ENCODE data around the gene P4HA3. TPM values are rescaled to one million over a fixed set of nuclear protein-coding genes. Genes with fewer than 3 reads are reported as not detected.

P4HA3 gene
- total and polyA plus RNA-seq, 9 of the 15 experiments (the other 6 are each of a cell fraction or from before 2014, with no cell fraction given), result 0.01 to 0.03 TPM; not detected in 7

DNA sequence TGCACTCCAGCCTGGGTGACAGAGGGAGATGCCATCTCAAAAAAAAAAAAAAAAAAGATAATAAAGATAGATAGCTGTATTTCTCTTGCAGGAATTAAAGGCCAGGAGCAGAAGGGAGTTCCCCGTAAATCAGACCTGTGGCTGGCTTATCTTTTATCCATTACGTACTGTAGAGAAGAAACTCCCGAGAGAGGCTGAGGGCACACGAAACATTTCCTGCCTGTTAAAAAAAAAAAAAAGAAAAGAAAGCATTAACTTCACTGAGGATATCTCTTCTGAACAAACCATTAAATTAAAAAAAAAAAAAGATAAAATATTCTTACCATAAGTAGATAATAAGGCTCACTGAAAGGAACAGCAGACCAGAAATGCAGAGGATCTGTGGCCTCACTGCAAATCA lies 22.5 kb downstream of the P4HA3 start:
- no peaks in the 10 kb centered on the region for H4K20me1 ChIP-seq (replicated peaks; ENCODE audit: control insufficient read depth, insufficient read depth, low read length)
- no TSS peak for BruUV-seq (replicated peaks)
- 3% methylated on average over 4 of the region's 4 CpGs for WGBS (ENCODE audit: insufficient coverage, low coverage, missing lambda C conversion rate)
- H3K9me1 ChIP-seq (ENCODE audit: control insufficient read depth, insufficient read depth, low read length), result no peaks in the 10 kb centered on the region
- POLR2A ChIA-PET, result interaction anchor here (0.6 kb wide), 1 partner anchor 59 kb away, joined by 3 read pairs; no protein-coding TSS in a partner anchor
- FAIRE-seq (no peak), ATAC-seq (no peak), DNase-seq (ENCODE audit: extremely low read depth in 1 of 4, low spot score in 3 of 4) (no peak)
- CTCF ChIA-PET (ENCODE audit: low intra/inter-chr PET ratio), result no interaction called here
- H3K9ac ChIP-seq (ENCODE audit: insufficient read depth in 1 of 2, low read depth in 2 of 2, low read length in 2 of 2), result no peak overlapping the region
- in situ Hi-C loops (cut with MboI), result no loop called here
- no peaks in the 10 kb centered on the region for H3K9me3 ChIP-seq (replicated peaks; ENCODE audit: control insufficient read depth, insufficient read depth, low read depth, low read length)
- H3K27ac ChIP-seq (ENCODE audit: extremely low read depth, low read depth, low read length), result no peak overlapping the region
- no peak overlapping the region for H3K4me3 ChIP-seq
- no peaks in the 10 kb centered on the region for H3K4me1 ChIP-seq (replicated peaks in 1 of 2; ENCODE audit: control insufficient read depth in 2 of 2, insufficient read depth in 2 of 2, low read length in 2 of 2)
- intact Hi-C loops (cut with micrococcal nuclease), result no loop called here
- H3K36me3 ChIP-seq (ENCODE audit: control insufficient read depth, insufficient read depth, low read length), result no peaks in the 10 kb centered on the region
- TF ChIP-seq CREB1 (IDR thresholded peaks at IDR 0.05) (no peak), CREB1 (CRISPR knock-in tag; IDR thresholded peaks at IDR 0.05) (no peak), RBBP5 (IDR thresholded peaks at IDR 0.05; ENCODE audit: borderline replicate concordance, insufficient read depth, low read length, poor library complexity, severe bottlenecking) (no peak), IFI16 (CRISPR knock-in tag; IDR thresholded peaks at IDR 0.05) (no peak), ZFPM2 (CRISPR knock-in tag; IDR thresholded peaks at IDR 0.05) (no peak)
- H3K27me3 ChIP-seq (ENCODE audit: control insufficient read depth in 2 of 2, insufficient read depth in 2 of 2, low read length in 2 of 2), result no peaks in the 10 kb centered on the region
- H3K4me2 ChIP-seq (ENCODE audit: insufficient read depth, low read length), result no peak overlapping the region
- no peaks in the 10 kb centered on the region for H3K79me2 ChIP-seq (ENCODE audit: control insufficient read depth, insufficient read depth, low read length)
- H2AFZ ChIP-seq (ENCODE audit: low read depth, low read length), result no peak overlapping the region

DNA sequence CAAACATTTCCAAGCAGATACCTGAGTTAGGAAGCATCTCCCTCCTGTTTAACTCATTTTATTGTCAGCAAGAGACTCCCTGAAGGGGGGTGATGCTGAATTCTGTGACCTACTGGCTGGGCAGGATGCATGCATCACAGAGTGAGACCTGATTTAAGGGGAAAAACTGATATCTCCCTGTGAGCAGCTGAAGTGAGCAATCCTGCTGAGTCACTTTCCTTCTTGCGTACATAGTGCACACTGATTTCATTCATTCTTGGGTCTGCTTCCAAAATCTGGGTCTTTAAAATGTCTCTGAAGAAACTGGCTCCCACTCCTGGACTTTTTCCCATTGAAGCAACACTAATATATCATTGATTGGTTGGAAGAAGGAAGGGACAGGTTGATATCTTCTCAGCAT lies 23.3 kb downstream of the P4HA3 start:
- no peak overlapping the region for H3K4me2 ChIP-seq (ENCODE audit: insufficient read depth, low read length)
- TF ChIP-seq TAF15 (IDR thresholded peaks at IDR 0.05; ENCODE audit: low read depth, low read length) (no peak), ZNF57 (CRISPR knock-in tag; IDR thresholded peaks at IDR 0.05) (no peak), ZZZ3 (IDR thresholded peaks at IDR 0.05) (no peak), PTRF (tag; IDR thresholded peaks at IDR 0.05) (no peak), U2AF1 (optimal IDR thresholded peaks at IDR 0.05; ENCODE audit: low read depth, low read length) (no peak), SREBF1 (IDR thresholded peaks at IDR 0.05; ENCODE audit: borderline replicate concordance, low read depth, low read length) (no peak), MIER1 (IDR thresholded peaks at IDR 0.05; ENCODE audit: low read depth) (no peak), TEAD4 (IDR thresholded peaks at IDR 0.05; ENCODE audit: low read length) (0 out of 2 replicates have a peak, but pooled peaks have one; percentile 12), TEAD4 (CRISPR knock-in tag; IDR thresholded peaks at IDR 0.05; ENCODE audit: borderline replicate concordance) (no peak), HNRNPK (IDR thresholded peaks at IDR 0.05; ENCODE audit: low read depth, low read length, poor library complexity, severe bottlenecking) (no peak), ZNF165 (CRISPR knock-in tag; IDR thresholded peaks at IDR 0.05; ENCODE audit: borderline replicate concordance) (no peak), NFXL1 (CRISPR knock-in tag; IDR thresholded peaks at IDR 0.05) (no peak), ZNF3 (CRISPR knock-in tag; IDR thresholded peaks at IDR 0.05) (no peak), PHF8 (IDR thresholded peaks at IDR 0.05; ENCODE audit: borderline replicate concordance, low read length) (no peak), ETV5 (CRISPR knock-in tag; IDR thresholded peaks at IDR 0.05; ENCODE audit: low read depth) (no peak), PHB2 (IDR thresholded peaks at IDR 0.05; ENCODE audit: low read depth) (no peak)

More for the DNA sequence above, 23.3 kb downstream of the P4HA3 start:
- in situ Hi-C loops (cut with MboI) (no loop called here), intact Hi-C loops (cut with micrococcal nuclease) (no loop called here)
- Histone ChIP-seq H4K20me1 (replicated peaks; ENCODE audit: control insufficient read depth, insufficient read depth, low read length) (no peaks in the 10 kb centered on the region), H3K4me1 (replicated peaks in 1 of 2; ENCODE audit: control insufficient read depth in 2 of 2, insufficient read depth in 2 of 2, low read length in 2 of 2) (no peaks in the 10 kb centered on the region), H3K27ac (ENCODE audit: extremely low read depth, low read depth, low read length) (no peak overlapping the region), H3K27me3 (ENCODE audit: control insufficient read depth in 2 of 2, insufficient read depth in 2 of 2, low read length in 2 of 2) (no peaks in the 10 kb centered on the region), H3K9me1 (ENCODE audit: control insufficient read depth, insufficient read depth, low read length) (no peaks in the 10 kb centered on the region), H3K9me3 (replicated peaks; ENCODE audit: control insufficient read depth, insufficient read depth, low read depth, low read length) (no peaks in the 10 kb centered on the region), H3K36me3 (ENCODE audit: control insufficient read depth, insufficient read depth, low read length) (no peaks in the 10 kb centered on the region), H3K9ac (ENCODE audit: insufficient read depth in 1 of 2, low read depth in 2 of 2, low read length in 2 of 2) (no peak overlapping the region), H3K4me3 (no peak overlapping the region), H2AFZ (ENCODE audit: low read depth, low read length) (no peak overlapping the region), H3K79me2 (ENCODE audit: control insufficient read depth, insufficient read depth, low read length) (no peaks in the 10 kb centered on the region)
- DNase-seq (ENCODE audit: extremely low read depth in 1 of 4, low spot score in 3 of 4) (peak in 2 of 4 experiments; percentile 29 to 36), ATAC-seq (no peak), FAIRE-seq (peak; percentile 62)
- WGBS (ENCODE audit: insufficient coverage, low coverage, missing lambda C conversion rate), result 5% methylated on average over 1 of the region's 1 CpG
- POLR2A ChIA-PET, result interaction anchor here (0.5 to 0.6 kb wide), 2 partner anchors 60 to 959 kb away, joined by 3 read pairs; no protein-coding TSS in a partner anchor
- CTCF ChIA-PET (ENCODE audit: low intra/inter-chr PET ratio), result no interaction called here
- BruUV-seq (replicated peaks), result no TSS peak
